GM21825 (cell line): ENCODE data around the gene CD24.
A peak's percentile ranks its signal among the peaks of the same experiment; 100 is the strongest.
"Not testable (repeated sequence)": the region's sequence is repeated elsewhere in the genome, so short reads cannot be mapped to it uniquely, and the experiment has no call there.

Experiments
- ATAC-seq: cut with Tn5 transposase; IDR thresholded peaks from one replicate; pipeline ENCODE4 v1.9.1; 2021; ENCODE audit warnings: mild to moderate bottlenecking, moderate library complexity; ENCODE audit not compliant: unreplicated experiment

CD24 gene

GRCh38 chr6:106970769-106971168 is 3.8 kb downstream of the CD24 start:
- ATAC-seq = not testable (repeated sequence)

DNA sequence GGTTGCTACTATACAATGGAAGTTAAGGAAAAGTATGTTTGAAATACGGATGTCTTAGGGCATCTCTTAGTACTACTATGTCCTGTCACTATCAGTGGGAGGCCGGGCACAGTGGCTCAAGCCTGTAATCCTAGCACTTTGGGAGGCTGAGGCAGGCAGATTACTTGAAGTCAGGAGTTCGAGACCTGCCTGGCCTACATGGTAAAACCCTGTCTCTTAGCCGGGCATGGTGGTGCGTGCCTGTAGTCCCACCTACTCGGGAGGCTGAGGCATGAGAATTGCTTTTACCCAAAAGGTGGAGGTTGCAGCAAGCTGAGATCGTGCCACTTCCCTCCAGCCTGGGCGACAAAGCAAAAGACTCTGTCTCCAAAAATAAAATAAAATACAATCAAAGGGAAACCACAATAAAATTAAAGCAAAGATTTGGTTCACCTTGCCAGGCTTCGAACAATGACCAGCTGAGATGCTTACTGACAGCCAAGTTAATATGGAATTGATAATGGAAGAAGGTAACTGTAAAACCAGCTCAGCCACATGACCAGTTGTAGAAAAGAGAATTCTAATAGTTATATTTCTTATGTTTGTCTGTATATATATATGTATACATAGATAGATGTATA is 6.5 kb downstream of the CD24 start:
- no peak for ATAC-seq

- no peak for ATAC-seq
Observed at GRCh38 chr6:106966671-106967640, 7.6 kb downstream of the CD24 start.

DNA sequence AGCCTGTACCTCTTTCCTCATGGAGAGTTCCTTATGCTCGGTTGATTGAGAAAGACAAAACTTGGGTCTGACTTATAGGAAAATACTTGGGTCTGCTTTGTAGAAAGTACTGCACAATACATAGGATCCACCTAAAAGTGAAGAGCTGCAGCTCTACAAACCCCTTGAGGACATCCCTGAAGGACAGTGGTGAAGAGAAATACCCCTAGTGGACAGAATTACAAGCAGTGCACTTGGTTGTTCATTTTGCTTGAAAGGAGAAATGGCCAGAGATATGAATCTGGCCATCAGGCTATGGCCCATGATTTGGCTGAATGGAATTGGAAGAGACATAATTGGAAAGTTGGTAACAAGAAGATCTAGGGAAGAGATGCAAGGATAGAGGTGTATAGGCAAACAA is 8.3 kb downstream of the CD24 start:
- no peak for ATAC-seq

- ATAC-seq = no peak
Observed at GRCh38 chr6:106964954-106965353, 9.6 kb downstream of the CD24 start.

DNA sequence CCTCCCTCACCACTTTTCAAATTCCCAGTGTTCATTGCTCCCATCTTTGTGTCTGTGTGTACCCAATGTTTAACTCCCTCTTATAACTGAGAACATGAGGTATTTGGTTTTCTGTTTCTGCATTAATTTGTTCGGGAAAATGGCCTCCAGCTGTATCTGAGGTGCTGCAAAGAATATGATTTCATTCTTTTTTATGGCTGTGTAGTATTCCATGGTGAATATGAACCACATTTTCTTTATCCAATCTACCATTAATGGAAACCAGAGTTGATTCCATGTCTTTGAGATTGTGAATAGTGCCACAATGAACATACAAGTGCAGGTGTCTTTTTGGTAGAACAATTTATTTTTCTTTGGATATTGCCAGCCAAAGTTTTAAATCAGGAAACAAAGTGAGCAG is 10.4 kb downstream of the CD24 start:
- no peak for ATAC-seq

DNA sequence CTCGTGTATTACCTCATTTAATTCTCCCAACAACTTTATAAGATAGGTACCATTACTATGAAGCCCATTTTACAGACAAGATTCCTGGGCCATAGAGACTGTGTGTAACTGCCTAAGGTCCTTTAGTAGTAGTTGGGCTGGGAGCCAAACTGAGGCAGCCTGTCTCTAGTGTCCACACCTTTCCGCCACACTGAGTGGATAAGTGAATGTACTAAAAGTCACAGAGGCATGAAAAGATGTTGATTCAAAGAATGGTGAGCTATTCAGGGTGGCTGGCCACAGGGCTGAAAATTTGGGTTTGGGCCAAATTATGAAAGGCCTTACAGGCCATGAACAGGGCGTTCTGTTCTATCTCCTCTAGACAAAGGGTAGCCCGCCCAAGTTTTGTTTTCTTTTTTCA is 11.0 kb downstream of the CD24 start:
- no peak for ATAC-seq

DNA sequence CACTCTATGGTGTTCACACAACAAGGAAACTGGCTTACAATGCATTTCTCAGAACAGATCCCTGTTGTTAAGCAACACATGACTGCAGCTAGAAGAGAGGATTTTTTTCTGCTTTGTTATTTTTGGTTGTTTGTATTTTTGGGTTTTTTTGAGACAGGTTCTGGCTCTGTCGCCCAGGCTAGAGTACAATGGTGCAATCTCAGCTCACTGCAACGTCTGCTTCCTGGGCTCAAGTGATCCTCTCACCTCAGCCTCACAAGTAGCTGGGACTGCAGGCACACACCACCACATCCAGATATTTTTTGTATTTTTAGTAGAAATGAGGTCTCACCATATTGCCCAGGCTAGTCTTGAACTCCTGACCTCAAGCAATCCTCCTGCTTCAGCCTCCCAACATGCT is 12.7 kb downstream of the CD24 start:
- ATAC-seq = no peak

DNA sequence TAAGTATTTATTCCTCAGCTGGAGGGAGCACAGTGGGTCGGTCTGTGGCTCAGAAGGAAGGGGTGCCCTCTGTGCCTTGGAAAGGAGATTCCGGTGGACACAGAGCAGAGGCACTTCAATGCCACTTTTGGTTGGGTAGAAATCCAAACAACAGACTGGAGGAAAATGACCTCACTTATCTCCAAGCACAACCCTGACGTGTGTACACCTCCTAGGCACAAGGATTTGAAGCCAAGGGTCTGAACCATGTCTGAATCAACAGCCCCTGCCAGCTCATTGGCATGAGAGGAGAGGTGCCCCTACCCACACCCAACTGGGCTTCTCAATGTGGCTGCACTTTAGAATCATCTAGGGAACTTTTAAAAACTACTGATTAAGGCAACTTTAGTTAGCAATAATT is 13.4 kb downstream of the CD24 start:
- no peak for ATAC-seq

DNA sequence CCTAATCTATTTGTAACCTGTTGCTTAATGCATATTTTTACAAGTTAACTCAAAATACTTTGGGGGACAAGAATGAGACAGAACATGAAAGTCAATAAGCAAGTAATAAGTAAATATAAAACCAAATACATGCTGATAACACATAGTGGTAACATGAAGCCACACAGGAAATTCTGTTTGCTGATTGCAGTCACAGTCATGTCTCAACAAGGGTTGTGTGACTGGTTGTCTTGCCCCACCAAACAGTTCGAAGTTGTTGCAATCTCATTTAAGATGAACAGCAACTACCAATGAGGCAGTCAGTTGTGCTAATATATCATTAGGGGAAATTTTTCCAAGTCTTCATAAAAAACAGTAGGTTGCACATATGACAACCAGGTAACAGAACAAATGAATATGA is 14.5 kb downstream of the CD24 start:
- ATAC-seq = no peak

DNA sequence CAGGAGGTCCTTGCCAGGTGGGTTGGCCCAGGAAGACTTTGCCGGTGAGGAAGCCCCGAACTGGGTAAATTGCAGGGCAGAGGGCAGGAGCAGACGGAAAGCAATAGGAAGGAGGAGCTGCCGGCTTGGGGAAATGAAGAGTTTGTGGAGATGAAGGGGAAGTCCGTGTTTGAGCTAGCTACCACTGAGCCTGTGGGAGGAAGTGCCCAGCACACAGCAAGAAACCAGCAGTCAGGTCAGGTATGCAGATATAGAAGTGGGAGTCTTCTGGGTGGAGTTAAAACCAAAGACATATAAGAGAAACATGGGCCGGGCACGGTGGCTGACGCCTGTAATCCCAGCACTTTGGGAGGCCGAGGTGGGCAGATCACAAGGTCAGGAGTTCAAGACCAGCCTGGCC is 34.7 kb downstream of the CD24 start:
- ATAC-seq = peak; percentile 70

DNA sequence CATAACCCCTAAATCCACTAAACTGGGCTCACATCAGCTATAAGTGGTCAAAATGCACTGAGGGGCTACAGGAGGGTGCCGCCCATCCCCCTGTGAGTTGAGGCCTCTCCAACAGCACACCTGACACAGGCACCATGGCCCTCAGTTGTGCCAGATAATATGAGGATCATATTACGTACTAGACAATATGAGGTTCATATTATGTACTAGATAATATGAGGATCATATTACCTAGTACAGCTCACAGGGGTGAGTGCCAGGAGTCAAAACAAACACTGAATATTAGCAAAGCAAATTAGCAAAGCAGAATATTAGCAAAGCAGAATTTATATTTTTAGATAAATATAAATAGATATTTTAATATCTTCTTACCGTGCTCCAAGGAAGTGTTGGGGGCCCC is 35.3 kb downstream of the CD24 start:
- ATAC-seq = no peak

- ATAC-seq = no peak
Observed at GRCh38 chr6:106927531-106928398, 46.8 kb downstream of the CD24 start.

DNA sequence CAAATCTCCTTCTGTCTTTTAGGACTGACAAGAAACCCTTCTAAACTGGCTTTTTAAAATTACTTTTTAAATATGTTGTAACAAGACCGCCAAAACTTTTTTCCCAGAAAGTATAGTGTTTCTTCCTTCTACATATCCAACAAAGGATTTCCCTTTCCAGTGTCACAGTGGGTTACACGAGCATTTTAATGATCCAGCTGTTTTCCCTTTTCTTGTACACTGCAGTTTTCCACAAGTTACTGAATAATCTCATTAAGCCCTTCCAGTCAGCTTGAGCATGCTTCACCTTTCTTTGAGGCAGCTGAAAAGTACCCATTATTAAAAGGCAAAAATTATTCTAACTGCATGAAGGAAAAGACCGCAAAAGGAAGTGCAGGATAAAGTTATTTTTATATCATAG is 48.6 kb downstream of the CD24 start:
- ATAC-seq = no peak

DNA sequence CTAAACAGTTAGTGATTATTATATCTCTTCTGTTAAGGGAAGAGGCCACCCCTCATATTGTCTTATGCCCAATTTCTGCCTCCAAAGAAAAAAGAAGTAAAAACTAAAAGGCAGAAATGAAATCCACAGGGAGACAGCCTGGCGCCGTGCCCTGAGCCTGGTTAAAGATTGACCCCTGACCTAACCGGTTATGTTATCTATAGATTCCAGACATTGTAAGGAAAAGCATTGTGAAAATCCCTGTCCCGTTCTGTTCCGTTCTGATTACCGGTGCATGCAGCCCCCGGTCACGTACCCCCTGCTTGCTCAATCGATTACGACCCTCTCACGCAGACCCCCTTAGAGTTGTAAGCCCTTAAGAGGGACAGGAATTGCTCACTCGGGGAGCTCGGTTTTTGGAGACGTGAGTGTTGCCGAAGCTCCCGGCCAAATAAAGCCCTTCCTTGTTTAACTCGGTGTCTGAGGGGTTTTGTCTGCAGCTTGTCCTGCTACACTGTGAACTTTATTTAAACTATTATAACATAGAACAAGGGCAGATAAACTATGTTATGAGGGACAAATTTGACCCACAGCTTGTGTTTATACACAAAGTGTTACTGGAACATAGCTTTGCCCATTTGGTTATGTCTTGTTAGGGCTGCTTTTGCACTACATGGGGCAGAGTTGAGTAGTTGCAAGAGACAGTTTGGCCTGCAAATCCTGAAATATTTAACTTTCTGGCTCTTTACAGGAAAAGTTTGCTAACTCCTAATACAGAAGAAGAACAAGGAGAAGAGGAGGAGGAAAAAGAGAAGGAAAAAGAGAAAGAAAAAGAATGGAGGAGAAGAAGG is 49.6 kb downstream of the CD24 start:
- no peak for ATAC-seq

DNA sequence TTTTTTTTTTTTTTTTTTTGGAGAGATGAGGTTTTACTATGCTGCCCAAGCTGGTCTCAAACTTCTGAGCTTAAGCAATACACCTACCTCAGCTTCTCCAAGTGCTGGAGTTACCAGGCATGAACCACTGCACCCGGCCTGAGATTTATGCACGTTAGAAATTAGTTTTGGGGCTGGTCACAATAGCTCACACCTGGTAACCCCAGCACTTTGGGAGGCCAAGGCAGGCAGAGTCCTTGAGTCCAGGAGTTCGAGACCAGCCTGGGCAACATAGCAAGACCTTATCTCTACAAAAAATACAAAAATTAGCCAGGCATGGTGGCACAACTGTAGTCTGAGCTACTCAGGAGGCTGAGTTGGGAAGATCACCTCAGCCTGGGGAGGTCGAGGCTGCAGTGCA is 51.9 kb downstream of the CD24 start:
- no peak for ATAC-seq
